Natural killer cell (primary cell): Measurements from ENCODE around the gene SYNPO. TPM values are rescaled to one million over a fixed set of nuclear protein-coding genes. Genes with fewer than 3 reads are reported as not detected.

Experiments used
- ATAC-seq, 3 donors: fragments of 150-1000 bp in 2 of 3; fragments of 200-7000 bp in 1 of 3; cut with Tn5 transposase; 1 replicate in 1 of 3; 2 replicates in 2 of 3; pipeline ENCODE4 v1.10.0; 2021; ENCODE audit warnings: mild to moderate bottlenecking in 2 of 3, moderate library complexity in 2 of 3
- DNase-seq, 2 donors: peaks; one replicate each; pipeline versions ENCODE4 v3.0.0 to v3.0.0-alpha.2; 2013 to 2021; ENCODE audit warnings: mixed read lengths in 1 of 2
- H3K27ac ChIP-seq: one replicate; pipeline ENCODE4 v1.5.1; 2013; ENCODE audit warnings: mild to moderate bottlenecking, low read length
- H3K27me3 ChIP-seq: one replicate; pipeline ENCODE4 v1.6.1; 2013; ENCODE audit warnings: low read length; ENCODE audit not compliant: control insufficient read depth, insufficient read depth
- H3K36me3 ChIP-seq: one replicate; pipeline ENCODE4 v1.6.1; 2013; ENCODE audit warnings: low read length; ENCODE audit not compliant: control insufficient read depth, insufficient read depth
- H3K4me1 ChIP-seq: one replicate; pipeline ENCODE4 v1.6.1; 2013; ENCODE audit warnings: low read length; ENCODE audit not compliant: control insufficient read depth, insufficient read depth
- H3K4me3 ChIP-seq: one replicate; pipeline ENCODE4 v1.5.1; 2013; ENCODE audit warnings: low read length
- H3K9me3 ChIP-seq: one replicate; pipeline ENCODE4 v1.6.1; 2013; ENCODE audit warnings: low read length; ENCODE audit not compliant: control insufficient read depth, insufficient read depth
- H3K27ac Mint-ChIP-seq, 2 donors: one replicate each; pipeline ENCODE4 v1.8.0; 2022; ENCODE audit warnings: mild to moderate bottlenecking in 2 of 2, mixed read lengths in 2 of 2, moderate library complexity in 1 of 2
- H3K27me3 Mint-ChIP-seq, 2 donors: one replicate each; pipeline ENCODE4 v1.8.0; 2022; ENCODE audit warnings: low read depth in 2 of 2, mixed read lengths in 2 of 2
- H3K36me3 Mint-ChIP-seq: one replicate; pipeline ENCODE4 v1.8.0; 2022; ENCODE audit warnings: mixed read lengths
- H3K4me1 Mint-ChIP-seq, 2 donors: one replicate each; pipeline ENCODE4 v1.8.0; 2022; ENCODE audit warnings: mixed read lengths in 2 of 2
- H3K4me3 Mint-ChIP-seq: one replicate; pipeline ENCODE4 v1.8.0; 2022; ENCODE audit warnings: mild to moderate bottlenecking, moderate library complexity, mixed read lengths
- H3K9me3 Mint-ChIP-seq, 2 donors: one replicate each; pipeline ENCODE4 v1.8.0; 2022; ENCODE audit warnings: mixed read lengths in 2 of 2
- WGBS: methylation state at CpG from one replicate; pipeline ENCODE4 v1.1.7; 2013; ENCODE audit warnings: missing lambda C conversion rate; ENCODE audit not compliant: insufficient coverage; 5-methylcytosine and 5-hydroxymethylcytosine counted together
- intact Hi-C: fragments of 100-400 bp; cut with micrococcal nuclease; formaldehyde crosslinking; loops from one replicate; pipeline ENCODE4 v1.14.2; 2022
- total RNA-seq, 4 donors: library from RNA; stranded (reverse); fragments of 120-200 nt in 1 of 4; gene quantifications; one replicate each; pipeline versions ENCODE4 v1.2.3 to v1.2.4, GENCODE V29; 2013 to 2022
- TF ChIP-seq, protein P1 (sequence below): fragments of 200-600 bp; IDR thresholded peaks from one replicate; pipeline ENCODE4 v1.8.0; 2022; ENCODE audit warnings: antibody characterized with exemption

Gene SYNPO
- total RNA-seq, 3 donors from 2014 or later (not counting 1 experiment from before 2014, with no cell fraction given), result 0.16 to 0.48 TPM; not detected in 1

DNA sequence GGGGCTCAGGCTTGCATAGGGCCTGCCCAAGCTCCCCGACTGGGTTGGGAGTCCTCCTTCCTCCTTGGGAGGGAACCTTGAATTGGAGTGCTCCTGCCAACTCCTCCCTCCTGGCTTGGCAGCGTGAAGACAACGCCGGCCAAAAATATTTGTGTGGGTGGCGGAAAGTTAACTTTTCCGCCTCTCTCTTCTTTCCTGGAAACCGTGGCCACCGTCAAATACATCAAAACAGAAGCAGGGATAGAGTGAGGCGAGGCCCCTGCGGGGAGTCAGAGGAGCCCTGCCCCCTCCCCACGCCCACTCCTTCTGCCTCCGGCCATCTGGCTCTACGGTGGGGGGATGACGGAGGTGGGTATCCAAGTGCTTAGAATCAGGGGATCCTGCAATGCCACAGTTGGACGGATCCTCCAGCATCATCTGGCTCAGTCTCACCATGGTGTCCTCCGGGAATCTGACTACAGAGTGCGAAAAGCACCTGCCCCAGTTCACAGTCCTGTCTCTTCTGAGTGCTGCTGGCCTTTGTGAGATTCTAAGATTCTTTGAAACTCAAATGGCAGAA is 25.2 kb upstream of the SYNPO start:
- ATAC-seq (no peak), DNase-seq (no peak)
- H3K27me3 ChIP-seq, result no peaks in the 10 kb centered on the region
- H3K27ac Mint-ChIP-seq, result no peak overlapping the region
- no peaks in the 10 kb centered on the region for H3K9me3 Mint-ChIP-seq
- no peaks in the 10 kb centered on the region for H3K36me3 Mint-ChIP-seq
- intact Hi-C loops, result no loop called here
- TF ChIP-seq, protein P1, sequence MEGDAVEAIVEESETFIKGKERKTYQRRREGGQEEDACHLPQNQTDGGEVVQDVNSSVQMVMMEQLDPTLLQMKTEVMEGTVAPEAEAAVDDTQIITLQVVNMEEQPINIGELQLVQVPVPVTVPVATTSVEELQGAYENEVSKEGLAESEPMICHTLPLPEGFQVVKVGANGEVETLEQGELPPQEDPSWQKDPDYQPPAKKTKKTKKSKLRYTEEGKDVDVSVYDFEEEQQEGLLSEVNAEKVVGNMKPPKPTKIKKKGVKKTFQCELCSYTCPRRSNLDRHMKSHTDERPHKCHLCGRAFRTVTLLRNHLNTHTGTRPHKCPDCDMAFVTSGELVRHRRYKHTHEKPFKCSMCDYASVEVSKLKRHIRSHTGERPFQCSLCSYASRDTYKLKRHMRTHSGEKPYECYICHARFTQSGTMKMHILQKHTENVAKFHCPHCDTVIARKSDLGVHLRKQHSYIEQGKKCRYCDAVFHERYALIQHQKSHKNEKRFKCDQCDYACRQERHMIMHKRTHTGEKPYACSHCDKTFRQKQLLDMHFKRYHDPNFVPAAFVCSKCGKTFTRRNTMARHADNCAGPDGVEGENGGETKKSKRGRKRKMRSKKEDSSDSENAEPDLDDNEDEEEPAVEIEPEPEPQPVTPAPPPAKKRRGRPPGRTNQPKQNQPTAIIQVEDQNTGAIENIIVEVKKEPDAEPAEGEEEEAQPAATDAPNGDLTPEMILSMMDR, result no peak
- no peak overlapping the region for H3K4me3 Mint-ChIP-seq
- H3K4me3 ChIP-seq, result no peak overlapping the region
- no peaks in the 10 kb centered on the region for H3K9me3 ChIP-seq
- H3K27me3 Mint-ChIP-seq, result peaks cover 0 to 11% of the 10 kb centered on the region in 2 donors
- no peaks in the 10 kb centered on the region for H3K4me1 Mint-ChIP-seq
- H3K4me1 ChIP-seq, result no peaks in the 10 kb centered on the region
- 71% methylated on average over 17 of the region's 17 CpGs for WGBS
- H3K27ac ChIP-seq, result no peak overlapping the region
- H3K36me3 ChIP-seq, result no peaks in the 10 kb centered on the region

DNA sequence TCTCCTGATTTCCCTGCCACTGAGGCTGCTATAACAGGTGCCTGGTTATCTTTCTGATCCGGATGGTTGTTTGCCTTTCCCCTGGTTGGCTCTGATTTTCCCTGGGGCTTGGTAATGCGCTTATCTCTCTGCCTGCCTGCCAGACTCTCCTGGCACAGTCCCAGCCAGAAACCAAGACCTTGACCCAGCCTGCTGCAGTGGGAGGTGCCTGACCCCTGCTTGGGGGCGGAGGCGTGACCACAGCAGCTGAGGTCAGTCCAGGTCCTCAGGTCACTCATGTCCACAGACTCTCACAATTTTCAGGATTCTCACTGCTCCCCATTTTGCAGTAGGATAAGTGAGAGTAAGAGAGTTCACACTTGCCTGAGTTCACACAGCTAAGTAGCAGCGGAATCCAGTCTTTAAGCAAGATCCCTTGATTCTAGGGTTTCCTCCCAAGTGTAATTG is 24.4 kb upstream of the SYNPO start:
- no peaks in the 10 kb centered on the region for H3K27me3 ChIP-seq
- no peak overlapping the region for H3K4me3 ChIP-seq
- 73% methylated on average over 5 of the region's 5 CpGs for WGBS
- DNase-seq (no peak), ATAC-seq (no peak)
- intact Hi-C loops, result no loop called here
- no peaks in the 10 kb centered on the region for H3K9me3 ChIP-seq
- Mint-ChIP-seq H3K9me3 (no peaks in the 10 kb centered on the region), H3K27me3 (peaks cover 0 to 11% of the 10 kb centered on the region in 2 donors), H3K36me3 (no peaks in the 10 kb centered on the region), H3K4me3 (no peak overlapping the region), H3K4me1 (no peaks in the 10 kb centered on the region), H3K27ac (no peak overlapping the region)
- H3K4me1 ChIP-seq, result no peaks in the 10 kb centered on the region
- TF ChIP-seq, protein P1, result no peak
- no peak overlapping the region for H3K27ac ChIP-seq
- H3K36me3 ChIP-seq, result no peaks in the 10 kb centered on the region

DNA sequence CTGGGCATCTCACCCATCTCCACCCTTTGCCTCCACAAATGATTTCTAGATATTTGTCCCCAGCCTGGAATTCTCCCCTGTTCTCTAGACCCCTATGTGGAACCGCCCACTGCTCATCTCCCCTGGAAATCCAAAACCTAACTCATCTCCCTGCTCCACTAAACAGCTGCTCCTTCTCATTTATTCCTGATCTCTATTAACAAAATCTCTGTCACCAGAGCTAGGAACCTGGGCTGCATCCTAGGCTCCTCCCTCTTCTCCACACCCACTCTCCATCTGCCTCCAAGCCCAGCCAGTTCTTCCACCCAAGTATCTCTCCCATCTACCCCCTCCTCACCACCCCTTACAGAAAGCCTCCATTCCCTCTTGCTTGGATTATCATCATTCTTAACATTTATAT is 24.0 kb upstream of the SYNPO start:
- Mint-ChIP-seq H3K4me1 (no peaks in the 10 kb centered on the region), H3K4me3 (no peak overlapping the region), H3K36me3 (no peaks in the 10 kb centered on the region), H3K27ac (no peak overlapping the region), H3K9me3 (no peaks in the 10 kb centered on the region), H3K27me3 (peaks cover 0 to 11% of the 10 kb centered on the region in 2 donors)
- DNase-seq (no peak), ATAC-seq (no peak)
- Histone ChIP-seq H3K4me3 (no peak overlapping the region), H3K36me3 (no peaks in the 10 kb centered on the region), H3K27ac (no peak overlapping the region), H3K27me3 (no peaks in the 10 kb centered on the region), H3K9me3 (no peaks in the 10 kb centered on the region), H3K4me1 (no peaks in the 10 kb centered on the region)
- intact Hi-C loops, result no loop called here
- TF ChIP-seq, protein P1, result no peak
- WGBS, result 97% methylated on average over 1 of the region's 1 CpG

DNA sequence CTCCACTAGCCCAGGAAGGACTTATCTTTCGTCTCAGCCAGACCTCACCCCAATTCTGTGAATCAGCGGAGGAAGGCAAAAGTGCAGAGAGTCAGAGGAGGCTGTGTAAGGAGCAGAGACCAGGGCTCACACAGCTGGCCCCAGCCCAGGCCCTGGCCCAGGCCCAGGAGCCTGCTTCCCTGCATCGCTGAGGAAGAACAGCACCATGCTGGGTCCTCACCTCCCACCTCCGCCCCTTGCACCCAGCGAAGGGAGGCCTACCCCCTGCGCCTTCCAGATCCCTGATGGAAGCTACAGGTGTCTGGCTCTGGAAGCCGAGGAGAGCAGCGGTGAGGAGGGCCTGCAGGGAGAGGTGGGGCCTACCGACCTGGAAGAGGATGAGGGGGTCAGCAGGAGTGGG is 22.3 kb upstream of the SYNPO start:
- no peaks in the 10 kb centered on the region for H3K27me3 ChIP-seq
- no peaks in the 10 kb centered on the region for H3K9me3 ChIP-seq
- H3K27me3 Mint-ChIP-seq, result peaks cover 3 to 11% of the 10 kb centered on the region in 2 donors
- no peak overlapping the region for H3K27ac ChIP-seq
- no peak overlapping the region for H3K4me3 Mint-ChIP-seq
- WGBS, result 92% methylated on average over 9 of the region's 9 CpGs
- DNase-seq, result no peak
- ATAC-seq, result no peak
- intact Hi-C loops, result no loop called here
- no peaks in the 10 kb centered on the region for H3K4me1 Mint-ChIP-seq
- no peak overlapping the region for H3K4me3 ChIP-seq
- H3K36me3 Mint-ChIP-seq, result no peaks in the 10 kb centered on the region
- H3K4me1 ChIP-seq, result no peaks in the 10 kb centered on the region
- TF ChIP-seq, protein P1, result no peak
- no peaks in the 10 kb centered on the region for H3K9me3 Mint-ChIP-seq
- no peaks in the 10 kb centered on the region for H3K36me3 ChIP-seq
- no peak overlapping the region for H3K27ac Mint-ChIP-seq
